C4-2B (cell line): ENCODE data around the gene CTIF.

Source experiments
- H3K27ac ChIP-seq: fragments of 450-650 bp; 2 replicates; pipeline ENCODE4 v1.5.1; 2017
- ZFX ChIP-seq: fragments of 450-650 bp; IDR thresholded peaks from 2 replicates; pipeline ENCODE4 v1.6.1; 2017
- TF ChIP-seq, protein P1 (sequence below): fragments of 450-650 bp; conservative IDR thresholded peaks from 2 replicates; pipeline ENCODE4 v1.5.1; 2017; ENCODE audit warnings: mild to moderate bottlenecking

CTIF gene

GRCh38 chr18:48770243-48770642, 231.4 kb downstream of the CTIF start:
- no peak overlapping the region for H3K27ac ChIP-seq
- TF ChIP-seq ZFX = no peak
- TF ChIP-seq, protein P1, sequence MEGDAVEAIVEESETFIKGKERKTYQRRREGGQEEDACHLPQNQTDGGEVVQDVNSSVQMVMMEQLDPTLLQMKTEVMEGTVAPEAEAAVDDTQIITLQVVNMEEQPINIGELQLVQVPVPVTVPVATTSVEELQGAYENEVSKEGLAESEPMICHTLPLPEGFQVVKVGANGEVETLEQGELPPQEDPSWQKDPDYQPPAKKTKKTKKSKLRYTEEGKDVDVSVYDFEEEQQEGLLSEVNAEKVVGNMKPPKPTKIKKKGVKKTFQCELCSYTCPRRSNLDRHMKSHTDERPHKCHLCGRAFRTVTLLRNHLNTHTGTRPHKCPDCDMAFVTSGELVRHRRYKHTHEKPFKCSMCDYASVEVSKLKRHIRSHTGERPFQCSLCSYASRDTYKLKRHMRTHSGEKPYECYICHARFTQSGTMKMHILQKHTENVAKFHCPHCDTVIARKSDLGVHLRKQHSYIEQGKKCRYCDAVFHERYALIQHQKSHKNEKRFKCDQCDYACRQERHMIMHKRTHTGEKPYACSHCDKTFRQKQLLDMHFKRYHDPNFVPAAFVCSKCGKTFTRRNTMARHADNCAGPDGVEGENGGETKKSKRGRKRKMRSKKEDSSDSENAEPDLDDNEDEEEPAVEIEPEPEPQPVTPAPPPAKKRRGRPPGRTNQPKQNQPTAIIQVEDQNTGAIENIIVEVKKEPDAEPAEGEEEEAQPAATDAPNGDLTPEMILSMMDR = no peak

DNA sequence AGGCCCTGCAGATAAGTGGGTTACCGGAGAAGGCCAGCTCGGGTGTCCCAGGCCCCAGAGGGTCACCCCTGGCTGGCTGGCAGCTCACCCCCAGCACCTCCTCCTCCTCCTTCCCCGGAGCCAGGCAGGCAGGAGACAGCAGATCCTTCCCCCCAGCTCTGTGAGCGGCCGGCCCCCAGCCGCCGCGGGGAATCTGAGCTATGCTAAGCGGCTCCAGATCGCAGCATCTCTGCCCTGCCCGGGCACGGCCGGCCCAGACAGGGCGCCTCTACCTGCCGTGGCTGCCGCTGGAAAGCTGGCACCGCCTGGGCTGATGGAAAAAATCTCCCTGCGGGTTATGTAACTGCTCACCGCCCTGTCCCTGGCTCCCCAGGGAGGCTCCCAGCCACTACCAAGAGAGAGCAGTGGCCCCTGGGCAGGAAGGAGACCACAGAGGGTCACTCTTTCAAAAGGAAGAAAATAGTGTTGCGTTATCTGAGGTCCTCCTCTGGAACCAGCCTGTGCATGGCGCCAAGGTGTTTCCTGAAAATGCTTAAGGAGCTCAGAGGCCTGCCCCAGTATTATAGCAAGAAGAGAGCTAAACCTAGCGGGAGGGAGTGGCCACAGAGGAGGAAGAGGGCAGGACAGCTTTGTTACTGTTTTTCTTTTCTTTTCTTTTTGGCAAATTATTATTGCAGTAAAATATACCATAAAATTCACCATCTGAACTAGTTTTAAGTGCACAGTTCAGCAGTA, 233.0 kb downstream of the CTIF start:
- no peak for TF ChIP-seq ZFX
- TF ChIP-seq, protein P1 = no peak
- no peak overlapping the region for H3K27ac ChIP-seq

- no peak overlapping the region for H3K27ac ChIP-seq
- TF ChIP-seq ZFX = no peak
- TF ChIP-seq, protein P1 = no peak
Observed at GRCh38 chr18:48772457-48772856, 233.6 kb downstream of the CTIF start.

DNA sequence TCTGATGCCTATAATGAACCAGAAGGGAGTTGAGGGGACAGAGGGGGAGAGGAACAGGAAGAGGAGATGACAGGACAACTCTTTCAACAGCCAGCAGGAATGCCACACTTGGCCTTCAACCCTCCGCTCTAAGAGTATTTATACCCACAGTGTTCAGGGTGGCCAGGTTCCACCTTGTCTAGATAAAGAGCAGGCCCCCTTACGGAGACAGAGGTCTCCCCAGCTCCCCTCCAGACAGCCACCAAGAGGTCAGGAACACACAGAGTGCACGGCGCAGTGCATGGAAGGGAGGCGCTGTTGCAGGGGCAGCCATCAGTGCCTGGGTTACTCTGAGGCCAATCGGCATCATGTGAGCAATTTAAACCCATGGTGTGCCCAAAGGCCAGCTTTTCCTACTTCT, 235.0 kb downstream of the CTIF start:
- H3K27ac ChIP-seq = no peak overlapping the region
- TF ChIP-seq, protein P1 = no peak
- TF ChIP-seq ZFX = no peak

DNA sequence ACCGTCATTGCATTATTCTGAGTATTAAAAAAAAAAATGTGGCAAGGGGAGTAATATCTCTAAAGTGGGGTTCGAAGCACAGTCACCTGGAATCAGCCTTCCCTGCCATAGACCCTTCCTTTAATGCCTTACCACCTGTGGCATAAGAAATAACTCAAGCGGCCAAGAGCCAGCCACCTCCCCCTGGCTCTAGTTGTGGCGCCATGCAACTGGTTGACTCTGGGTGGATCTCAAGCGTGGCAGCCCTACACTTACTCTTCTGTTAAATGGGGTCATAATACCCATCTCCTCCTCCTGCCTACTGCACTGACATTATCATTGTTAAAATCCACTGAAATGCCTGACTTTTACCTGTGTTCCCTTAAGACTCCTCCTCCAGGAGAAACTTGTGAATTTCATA, 236.1 kb downstream of the CTIF start:
- no peak for TF ChIP-seq ZFX
- TF ChIP-seq, protein P1 = no peak
- H3K27ac ChIP-seq = no peak overlapping the region

GRCh38 chr18:48775372-48776155, 236.7 kb downstream of the CTIF start:
- no peak overlapping the region for H3K27ac ChIP-seq
- no peak for TF ChIP-seq ZFX
- TF ChIP-seq, protein P1 = no peak

DNA sequence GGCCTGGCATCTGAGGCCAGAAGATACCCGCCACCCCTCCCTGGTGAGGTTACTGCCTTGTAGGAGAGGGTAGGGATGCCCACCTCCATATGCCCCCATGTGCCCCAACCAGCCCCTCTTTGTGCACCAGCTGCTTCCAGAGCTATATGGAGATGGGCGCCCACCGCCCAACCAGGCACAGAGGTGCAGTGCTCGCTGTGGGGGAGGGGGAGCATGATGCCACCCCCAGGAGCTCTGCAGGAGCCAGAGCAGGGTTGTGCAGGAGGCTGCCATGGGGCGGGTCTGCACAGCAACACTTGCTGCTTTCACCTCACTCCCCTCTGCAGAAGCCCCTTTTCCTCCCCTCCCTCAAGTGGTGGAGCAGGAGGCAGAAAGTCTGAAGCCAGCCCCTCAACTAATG, 237.3 kb downstream of the CTIF start:
- no peak for TF ChIP-seq ZFX
- TF ChIP-seq, protein P1 = no peak
- H3K27ac ChIP-seq = no peak overlapping the region
